NCI-H774 (cell line): Measurements from ENCODE around the gene TNFRSF8.

ENCODE experiments used
- DNase-seq: peaks from one replicate; lab custom pipeline; 2025; lab: John Stamatoyannopoulos, UW

Gene TNFRSF8

DNA sequence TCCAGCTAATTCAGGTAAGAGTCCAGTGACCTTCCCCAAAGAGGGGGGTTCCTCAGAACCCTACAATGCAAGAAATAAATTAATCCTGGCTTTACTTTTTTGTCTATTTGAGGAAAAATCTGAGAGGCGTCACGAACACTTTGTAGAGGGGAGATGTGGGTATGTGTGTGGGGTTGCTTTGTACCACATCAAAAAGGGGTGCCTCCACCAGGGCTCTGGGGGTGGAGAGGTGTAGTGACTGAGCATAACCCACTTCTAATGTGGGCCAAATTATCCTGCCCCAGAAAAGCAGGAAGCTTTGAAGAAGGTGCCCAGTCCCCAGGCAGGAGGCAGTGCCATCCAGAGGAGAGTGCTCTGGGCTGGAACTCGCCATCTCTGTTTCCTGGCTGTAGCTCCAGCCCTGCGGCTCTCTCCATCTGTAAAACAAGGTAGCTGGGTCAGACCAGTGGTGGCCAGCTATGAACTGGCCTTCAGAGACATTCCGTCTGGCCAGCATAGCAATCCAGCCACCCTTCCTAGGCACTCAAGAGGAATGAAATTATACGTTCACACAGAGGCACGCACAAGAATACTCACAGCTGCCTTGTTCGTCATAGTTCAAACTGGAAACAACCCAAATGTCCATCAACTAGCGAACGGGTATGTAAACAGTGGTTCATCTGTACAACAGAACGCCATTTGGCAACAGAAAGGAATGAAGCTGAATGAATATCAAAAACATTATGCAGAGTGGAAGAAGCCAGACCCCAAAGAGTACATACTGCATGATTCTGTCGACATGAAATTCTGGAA, 58.3 kb downstream of the TNFRSF8 start:
- no peak for DNase-seq

DNA sequence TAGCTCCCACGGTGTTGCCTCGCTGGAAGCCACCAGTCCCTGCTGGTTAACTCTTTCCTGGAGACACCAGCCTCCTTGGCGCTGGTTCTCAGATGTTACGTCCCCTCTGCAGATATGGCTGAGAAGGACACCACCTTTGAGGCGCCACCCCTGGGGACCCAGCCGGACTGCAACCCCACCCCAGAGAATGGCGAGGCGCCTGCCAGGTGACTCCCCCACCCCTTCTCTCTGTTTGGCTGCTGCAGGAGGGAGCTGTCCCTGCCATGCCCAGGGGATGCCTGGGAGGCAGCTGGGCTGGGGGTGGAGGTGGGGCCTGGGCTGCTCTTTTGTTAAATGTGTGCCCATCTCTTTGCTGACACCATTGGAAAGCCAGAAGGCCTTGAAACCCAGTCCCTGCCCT, 60.1 kb downstream of the TNFRSF8 start:
- DNase-seq = no peak

DNA sequence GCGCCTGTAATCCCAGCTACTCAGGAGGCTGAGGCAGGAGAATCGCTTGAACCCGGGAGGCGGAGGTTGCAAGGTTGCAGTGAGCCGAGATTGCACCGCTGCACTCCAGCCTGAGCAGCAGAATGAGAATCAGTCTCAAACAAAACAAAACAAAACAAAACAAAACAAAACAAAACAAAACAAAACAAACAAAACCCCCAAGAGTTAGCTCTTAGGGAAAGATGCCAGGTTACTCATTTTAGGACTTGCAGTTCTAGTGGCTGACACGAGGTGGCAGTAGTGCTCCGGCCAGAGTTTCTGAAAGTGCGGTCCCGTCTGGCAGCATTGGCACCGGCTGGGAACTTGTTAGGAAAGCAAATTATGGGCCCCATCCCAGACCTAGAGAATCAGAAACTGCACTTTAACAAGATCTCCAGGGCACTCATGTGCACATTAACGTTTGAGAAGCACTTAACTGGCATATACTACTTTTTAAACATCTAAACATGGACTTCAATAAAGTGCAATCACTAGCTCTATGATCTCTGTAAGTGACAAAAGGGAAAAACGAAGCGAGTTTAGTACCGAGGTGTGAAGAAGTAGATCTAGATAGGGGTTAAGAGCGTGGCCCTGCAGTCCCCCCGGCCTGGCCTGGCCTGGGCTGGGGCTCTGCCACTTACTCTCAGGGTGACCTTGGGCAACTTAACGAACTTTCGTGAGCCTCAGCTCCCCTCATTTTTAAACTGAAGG, 61.8 kb downstream of the TNFRSF8 start:
- DNase-seq = no peak

DNA sequence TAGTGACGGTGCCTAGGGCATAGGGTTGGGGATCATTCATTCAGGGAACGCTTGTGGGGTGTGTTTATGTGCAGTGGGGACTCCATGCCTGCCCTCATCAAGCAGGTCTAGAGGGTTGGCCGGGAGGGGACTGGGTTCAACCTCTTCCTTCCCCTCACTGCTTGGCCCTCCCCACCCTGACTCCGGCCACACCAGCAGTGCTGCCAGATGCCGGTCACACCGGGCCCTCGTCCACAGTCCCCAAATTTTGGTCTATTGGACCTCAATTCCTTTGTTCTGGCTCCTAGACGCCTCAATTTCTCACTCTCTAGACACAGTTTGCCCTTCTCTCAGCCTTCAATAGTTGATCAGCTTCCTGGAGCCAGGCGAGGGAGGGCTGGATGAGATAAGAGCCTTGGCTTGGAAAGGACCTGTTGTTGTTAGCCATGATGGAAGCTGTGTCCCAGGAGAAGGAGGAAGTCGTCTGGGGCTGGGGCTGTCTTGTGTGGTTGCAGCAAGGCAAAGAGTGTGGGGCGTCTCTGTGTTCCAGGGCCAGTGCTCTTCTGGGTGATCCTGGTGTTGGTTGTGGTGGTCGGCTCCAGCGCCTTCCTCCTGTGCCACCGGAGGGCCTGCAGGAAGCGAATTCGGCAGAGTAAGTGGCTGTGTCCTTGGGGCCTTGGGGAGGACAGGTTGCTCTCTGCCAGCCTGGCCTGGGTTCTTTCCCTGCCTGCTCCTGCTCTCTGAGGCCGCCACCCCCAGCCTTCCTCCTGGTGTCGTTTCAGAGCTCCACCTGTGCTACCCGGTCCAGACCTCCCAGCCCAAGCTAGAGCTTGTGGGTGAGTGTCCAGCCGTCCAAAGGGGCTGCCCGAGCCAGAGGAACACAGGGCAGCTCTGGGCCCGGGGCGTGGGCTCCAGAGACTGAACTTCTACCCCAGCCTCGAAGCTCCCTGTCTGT, 62.6 kb downstream of the TNFRSF8 start:
- DNase-seq = no peak

DNA sequence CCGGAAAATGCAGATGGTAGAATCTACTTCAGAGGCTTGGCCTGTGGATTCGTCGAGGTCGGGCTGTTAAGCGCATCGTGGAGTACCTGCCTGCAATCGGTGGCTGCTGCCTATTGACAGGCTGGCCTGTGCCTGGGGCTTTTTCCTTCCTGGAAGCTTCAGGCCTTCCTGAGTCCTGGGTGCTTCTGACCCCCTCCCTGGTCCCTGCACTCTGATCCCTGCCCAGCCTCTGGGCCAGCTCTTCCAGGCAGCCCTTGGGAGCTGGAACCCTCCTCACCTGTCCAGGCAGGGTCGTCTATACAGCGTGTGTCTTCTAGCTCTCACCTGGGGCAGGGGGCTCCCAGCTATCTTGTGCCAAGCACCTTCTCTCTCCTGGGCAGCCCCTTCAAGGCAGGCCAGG, 63.7 kb downstream of the TNFRSF8 start:
- DNase-seq = no peak

DNA sequence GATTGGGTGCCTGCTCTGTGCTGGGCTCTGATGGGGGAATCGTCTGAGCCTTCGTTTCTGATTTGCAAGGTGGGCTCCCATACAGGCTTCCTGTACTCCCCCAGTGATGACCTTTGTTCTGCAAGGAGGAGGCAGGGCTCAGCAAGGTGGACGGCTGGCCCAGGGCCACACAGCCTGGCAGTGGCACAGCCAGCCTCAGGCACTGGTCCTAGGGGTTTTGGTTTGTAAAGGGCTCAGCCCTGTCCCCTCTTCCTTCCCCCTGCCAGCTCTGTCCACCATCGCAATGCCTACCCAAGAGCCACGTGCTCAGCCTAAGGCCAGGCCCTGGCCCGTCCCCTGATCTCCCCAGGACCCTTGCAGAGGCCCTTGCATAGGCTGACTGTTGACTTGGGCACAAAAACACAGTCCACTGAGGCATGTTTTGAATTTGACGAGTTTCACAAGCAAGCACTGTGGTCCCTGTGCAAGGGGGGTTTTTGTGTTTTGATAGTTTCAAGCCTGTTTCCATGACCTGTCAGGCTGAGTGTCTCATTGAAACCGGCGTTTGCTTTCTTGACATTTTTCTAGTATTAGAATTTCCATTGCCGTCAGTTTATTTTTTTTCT, 64.2 kb downstream of the TNFRSF8 start:
- DNase-seq = no peak

DNA sequence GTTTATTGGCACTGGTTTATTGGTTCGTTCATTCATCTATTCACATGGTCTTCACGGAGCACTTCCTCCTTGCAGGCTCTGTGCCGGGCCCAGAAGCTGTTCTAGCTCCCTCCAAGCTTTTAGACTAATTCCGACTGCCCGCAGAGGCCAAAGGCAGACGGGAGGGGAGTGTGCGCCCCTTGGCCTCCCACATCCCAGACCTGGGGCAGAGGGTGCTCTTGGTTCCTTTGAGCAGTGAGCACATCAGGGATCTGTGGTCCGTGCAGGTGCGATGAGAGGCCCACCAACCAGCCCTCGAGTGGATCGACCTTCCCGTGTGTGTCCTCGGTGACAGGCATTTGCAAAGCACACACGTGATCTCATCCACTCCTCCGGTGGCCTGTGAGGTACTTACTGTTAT, 65.0 kb downstream of the TNFRSF8 start:
- DNase-seq = no peak

DNA sequence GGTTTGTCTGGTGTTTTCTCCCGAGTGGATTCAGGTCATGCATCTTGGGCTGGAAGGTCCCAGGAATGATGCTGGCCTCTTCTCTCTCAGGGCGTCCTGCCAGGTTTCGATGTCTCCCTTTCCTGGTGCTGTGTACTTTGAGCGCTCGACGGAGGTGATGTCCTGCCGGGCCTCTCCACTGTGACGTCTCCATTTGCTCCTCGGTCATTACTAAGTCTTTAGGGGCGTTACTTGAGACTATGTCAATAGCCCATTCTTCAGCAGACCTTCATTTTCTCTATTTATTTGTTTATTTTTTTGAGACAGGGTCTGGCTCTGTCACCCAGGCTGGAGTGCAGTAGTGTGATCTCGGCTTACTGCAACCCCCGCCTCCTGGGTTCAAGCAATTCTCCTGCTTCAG, 66.5 kb downstream of the TNFRSF8 start:
- no peak for DNase-seq

DNA sequence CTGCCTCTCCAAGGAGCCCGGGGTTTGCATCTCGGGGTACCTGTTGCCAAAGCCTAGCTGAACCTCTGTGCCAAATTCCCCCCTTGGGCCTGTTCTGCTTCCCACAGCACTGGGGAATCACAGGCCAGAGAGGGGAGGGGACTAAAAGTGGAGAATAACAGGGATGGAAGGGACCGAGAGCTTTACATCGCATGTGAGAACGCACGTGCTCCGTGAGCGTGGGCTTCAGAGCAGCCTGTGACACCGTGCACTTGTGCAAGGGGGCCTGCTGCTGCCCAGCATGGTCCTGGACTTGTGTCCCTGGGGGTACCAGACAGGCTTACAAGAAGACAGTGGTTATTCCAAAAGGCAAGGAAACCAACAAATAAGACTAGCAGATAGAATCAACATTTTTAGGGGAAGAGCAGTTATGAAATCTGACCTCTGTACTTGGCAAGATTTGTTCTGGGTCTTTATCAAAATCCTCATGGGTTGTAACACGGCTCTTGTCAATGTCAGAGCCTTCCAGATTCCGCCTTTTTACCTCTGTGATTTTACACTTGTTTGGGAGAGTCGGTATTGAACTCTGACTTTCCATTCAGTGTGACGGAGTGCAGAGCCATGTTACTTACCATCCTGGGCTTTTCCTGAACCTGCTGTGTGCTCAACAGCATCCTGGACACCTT, 67.5 kb downstream of the TNFRSF8 start:
- DNase-seq = no peak

DNA sequence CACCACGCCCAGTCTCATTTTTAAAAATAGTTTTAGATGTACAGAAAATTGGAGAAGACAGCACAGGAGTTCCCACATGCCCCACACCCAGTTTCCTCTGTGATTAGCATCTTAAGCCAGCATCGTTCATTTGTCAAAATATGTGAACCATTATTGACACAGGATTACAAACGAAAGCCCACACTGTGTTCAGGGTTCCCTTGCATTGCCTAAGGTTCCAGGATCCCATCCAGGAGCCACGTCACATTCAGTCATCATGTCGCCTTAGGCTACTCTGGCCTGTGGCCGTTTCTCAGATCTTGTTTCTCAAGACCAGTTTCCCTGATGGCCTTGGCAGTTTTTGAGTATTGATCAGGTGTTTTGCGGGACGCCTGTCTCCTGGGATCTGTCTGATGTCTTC, 69.0 kb downstream of the TNFRSF8 start:
- DNase-seq = no peak

DNA sequence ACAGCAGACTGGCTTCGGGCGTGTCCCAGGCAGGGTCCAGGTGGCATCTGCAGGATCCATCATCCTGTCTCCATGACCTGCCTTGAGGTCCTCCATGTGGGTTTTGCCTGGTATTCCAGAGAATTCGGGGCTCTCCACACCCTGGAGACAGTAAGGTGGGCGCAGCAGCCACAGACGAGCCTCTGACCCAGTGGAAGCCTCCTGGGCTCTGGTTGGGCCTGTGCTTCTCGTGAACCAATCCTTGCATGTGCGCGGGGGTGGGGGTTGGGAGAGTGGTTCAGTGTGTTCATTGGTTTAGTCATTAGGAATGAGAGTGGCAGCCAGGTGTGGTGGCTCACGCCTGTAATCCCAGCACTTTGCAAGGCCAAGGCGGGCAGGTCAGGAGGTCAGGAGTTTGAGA, 71.6 kb downstream of the TNFRSF8 start:
- no peak for DNase-seq

DNA sequence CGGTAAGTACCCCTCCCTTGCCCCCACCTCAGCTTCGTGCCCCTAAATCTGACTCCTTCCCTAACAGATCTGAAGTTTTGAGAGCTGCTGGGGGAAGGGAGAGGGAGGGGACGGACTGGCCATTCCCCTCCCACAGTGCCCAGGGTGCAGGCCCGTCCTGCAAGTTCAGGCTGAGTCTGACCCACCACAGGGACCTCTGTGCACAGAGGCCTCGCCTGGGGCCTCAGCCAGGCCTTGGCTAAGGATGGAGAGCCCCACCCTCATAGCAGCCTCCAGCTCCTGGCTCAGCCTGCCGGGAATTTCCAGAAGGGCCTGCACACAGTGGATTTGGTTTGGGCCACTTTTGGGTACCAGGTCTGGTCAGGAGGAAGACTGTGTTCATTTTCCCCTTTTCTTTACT, 72.5 kb downstream of the TNFRSF8 start:
- DNase-seq = no peak

DNA sequence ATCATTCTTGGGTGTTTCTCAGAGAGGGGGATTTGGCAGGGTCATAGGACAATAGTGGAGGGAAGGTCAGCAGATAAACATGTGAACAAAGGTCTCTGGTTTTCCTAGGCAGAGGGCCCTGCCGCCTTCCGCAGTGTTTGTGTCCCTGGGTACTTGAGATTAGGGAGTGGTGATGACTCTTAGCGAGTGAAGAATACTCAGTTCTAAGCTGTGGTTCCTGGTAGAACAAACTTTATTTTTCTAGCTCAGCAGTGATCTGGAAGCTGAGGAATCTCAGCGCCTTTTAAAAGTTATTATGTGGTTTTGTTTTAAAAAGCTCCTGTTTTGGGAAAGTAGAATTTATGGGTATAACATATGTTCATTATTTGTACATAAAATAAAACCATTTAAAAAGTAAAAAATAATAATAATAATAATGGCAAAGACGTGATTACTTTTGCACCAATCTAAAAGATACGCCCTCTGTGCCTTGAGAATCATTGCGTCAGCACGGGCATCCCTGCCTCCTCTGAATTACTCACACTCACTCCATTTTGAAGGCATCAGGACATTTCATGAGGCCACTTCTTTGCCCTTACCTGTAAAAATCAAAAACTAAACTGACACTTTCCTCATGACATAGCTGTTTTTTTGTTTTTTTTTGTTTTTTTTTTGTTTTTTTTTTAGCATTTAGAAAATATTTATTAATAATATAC, 74.0 kb downstream of the TNFRSF8 start:
- DNase-seq = no peak

DNA sequence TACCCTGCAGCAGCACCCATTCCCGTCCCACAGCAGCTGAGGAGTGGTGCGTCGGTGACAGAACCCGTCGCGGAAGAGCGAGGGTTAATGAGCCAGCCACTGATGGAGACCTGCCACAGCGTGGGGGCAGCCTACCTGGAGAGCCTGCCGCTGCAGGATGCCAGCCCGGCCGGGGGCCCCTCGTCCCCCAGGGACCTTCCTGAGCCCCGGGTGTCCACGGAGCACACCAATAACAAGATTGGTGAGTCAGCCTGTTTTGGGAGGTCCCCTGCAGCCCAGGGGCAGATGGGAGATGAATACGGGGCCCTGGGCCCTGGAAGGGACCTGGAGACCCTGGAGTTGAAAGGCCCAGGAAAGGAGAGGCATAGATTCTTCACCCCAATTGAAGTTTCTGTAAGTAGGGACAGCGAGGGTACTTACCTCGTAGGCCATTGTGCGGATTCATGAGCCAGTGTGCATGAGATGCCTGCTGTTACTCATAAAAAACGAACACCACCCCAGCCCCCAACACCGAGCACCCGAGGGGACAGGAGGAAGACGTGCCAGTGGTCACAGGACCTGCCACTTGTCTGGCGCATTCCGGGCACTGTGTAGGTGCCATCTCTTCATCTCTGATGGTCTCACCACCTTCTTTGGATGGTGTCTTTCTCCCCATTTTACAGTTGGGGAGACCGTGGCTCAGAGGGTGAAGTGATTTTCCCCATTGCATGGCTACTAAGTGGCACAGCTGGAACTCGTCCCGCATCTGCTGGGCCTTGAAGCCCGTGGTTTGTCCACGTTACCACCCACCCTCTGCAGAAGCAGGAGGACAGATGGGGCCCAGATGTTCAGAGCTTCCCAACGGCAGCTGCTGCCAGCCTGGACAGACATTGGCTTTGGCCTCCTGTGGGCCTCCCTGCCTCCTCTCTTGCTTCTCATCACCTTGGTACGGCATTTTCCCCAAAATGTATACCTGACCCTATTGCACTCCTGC, 75.4 kb downstream of the TNFRSF8 start:
- no peak for DNase-seq

DNA sequence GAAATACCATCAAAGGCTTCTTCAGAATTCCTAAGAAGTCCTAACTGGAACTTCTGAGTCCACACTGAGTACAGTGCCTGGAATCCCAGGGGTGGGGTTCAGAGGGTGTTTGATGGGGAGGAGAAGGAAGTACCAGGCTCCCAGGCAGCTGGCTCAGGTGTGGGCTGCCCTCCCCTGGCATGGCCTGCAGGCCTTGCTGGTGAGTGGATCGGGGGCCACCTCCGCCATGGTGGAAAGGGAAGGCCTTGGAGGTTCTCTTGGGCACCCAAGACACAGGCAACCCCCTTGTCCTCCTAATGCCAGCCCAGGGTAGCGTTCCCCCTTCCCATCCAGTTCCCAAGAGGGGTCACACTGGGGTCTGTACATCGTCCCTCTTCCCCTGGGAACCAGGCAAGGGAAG, 76.9 kb downstream of the TNFRSF8 start:
- no peak for DNase-seq

DNA sequence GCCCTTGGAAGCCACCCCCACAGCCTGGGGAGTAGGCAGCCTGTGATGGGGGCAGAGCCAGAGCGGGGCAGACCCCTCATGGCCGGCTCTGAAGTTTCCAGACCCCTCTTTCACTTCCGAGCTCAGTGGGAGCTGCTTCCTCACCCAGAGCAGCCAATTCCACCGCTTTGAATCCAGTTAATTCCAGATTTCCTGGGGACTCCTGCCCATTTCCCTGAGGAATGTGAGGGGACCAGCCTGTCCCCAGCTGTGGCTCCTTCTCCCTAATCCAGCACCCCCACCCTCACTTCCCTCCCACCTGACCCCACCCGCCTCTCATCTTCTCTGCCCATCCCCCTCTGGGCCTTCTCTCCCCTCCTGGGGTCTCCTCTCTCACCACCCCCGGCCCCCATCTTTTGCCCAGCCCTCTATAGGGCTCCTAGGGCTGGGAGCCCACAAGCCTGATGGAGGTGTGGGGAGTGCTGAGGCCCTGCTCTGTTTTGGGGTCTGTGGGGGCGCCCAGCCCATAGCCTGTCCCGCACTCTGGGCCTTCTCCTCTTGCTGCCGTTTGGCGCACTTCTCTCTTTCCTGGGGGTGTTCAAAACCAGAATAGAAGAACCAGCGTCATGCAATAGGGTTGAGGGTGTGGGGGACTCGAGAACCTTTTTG, 77.5 kb downstream of the TNFRSF8 start:
- no peak for DNase-seq

DNA sequence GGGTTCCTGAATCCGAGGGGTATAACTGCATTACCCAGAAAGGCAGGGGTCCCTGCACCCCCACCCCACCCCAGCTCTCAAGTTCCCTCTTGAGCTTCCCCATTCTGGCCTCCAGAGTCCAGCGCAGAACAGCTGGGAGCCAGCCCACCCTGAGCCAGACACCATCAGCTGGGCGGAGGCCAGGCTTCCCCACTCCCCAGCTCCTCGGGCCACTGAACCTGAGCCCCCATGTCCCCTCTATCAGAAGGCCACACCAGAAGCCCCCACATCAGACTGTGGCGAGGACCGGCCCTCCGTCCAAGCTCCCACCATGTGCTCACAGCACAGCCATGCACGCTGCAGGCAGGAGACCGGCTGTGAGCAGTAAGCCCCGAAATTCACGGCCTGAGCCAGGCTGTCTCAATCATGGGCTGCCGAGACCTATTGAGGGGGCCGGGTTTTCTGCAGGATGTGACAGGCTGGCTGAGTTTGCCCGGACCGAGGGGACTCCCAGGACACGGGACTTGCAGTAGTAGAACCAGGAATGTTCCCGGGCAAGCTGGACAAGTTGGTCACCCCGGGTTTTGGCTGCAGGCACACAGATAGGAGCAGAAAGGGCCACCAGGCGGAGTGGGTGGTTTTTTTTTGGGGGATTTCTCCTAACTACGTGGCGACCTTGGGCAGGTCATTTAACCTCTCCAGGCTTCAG, 78.2 kb downstream of the TNFRSF8 start:
- no peak for DNase-seq

DNA sequence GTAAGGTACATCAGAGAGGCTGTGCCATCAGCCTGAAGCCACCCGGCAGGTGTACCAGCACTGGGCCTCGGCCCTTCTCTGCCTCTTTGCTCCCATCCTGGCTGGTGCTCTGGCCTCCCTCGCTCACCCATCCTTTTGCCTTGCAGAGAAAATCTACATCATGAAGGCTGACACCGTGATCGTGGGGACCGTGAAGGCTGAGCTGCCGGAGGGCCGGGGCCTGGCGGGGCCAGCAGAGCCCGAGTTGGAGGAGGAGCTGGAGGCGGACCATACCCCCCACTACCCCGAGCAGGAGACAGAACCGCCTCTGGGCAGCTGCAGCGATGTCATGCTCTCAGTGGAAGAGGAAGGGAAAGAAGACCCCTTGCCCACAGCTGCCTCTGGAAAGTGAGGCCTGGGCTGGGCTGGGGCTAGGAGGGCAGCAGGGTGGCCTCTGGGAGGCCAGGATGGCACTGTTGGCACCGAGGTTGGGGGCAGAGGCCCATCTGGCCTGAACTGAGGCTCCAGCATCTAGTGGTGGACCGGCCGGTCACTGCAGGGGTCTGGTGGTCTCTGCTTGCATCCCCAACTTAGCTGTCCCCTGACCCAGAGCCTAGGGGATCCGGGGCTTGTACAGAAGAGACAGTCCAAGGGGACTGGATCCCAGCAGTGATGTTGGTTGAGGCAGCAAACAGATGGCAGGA, 79.2 kb downstream of the TNFRSF8 start:
- no peak for DNase-seq
